Fibroblast of lung (primary cell): ENCODE data around the gene HOXC9. TPM values are rescaled to one million over a fixed set of nuclear protein-coding genes. Genes with fewer than 3 reads are reported as not detected.

ENCODE experiments used
- DNase-seq, 2 donors: peaks; one replicate each; pipeline versions ENCODE4 v3.0.0 to v3.0.0-alpha.2; 2010; ENCODE audit warnings: low read depth in 2 of 2
- H2AFZ ChIP-seq: 2 replicates; pipeline ENCODE4 v1.5.1; 2012; ENCODE audit warnings: low read length, control low read depth, inconsistent platforms
- H3K27ac ChIP-seq: 2 replicates; pipeline ENCODE4 v1.5.1; 2011; ENCODE audit warnings: low read length, control low read depth; ENCODE audit not compliant: insufficient read depth
- H3K27me3 ChIP-seq: 2 replicates; pipeline ENCODE4 v1.5.1; 2011; ENCODE audit warnings: mild to moderate bottlenecking, low read length; ENCODE audit not compliant: control insufficient read depth, insufficient read depth
- H3K36me3 ChIP-seq: 2 replicates; pipeline ENCODE4 v1.5.1; 2011; ENCODE audit warnings: low read length; ENCODE audit not compliant: control insufficient read depth, insufficient read depth
- H3K4me1 ChIP-seq: 2 replicates; pipeline ENCODE4 v1.5.1; 2011; ENCODE audit warnings: low read length; ENCODE audit not compliant: control insufficient read depth, insufficient read depth; ENCODE audit errors: extremely low read depth
- H3K4me2 ChIP-seq: 2 replicates; pipeline ENCODE4 v1.5.1; 2011; ENCODE audit warnings: low read length, control low read depth; ENCODE audit not compliant: insufficient read depth; ENCODE audit errors: extremely low read depth
- H3K4me3 ChIP-seq, 4 experiments: fragments of 200-600 bp in 1 of 4; sonication (generic) in 1 of 4; replicated peaks in 1 of 4; 2 replicates each; pipeline ENCODE4 v1.5.1; 2011 to 2016; ENCODE audit warnings: low read length in 4 of 4, low read depth in 3 of 4, mild to moderate bottlenecking in 3 of 4, control low read depth in 2 of 4, inconsistent platforms in 1 of 4, mixed read lengths in 1 of 4; ENCODE audit not compliant: insufficient read depth in 1 of 4; ENCODE audit errors: control extremely low read depth in 1 of 4
- H3K79me2 ChIP-seq: 2 replicates; pipeline ENCODE4 v1.5.1; 2012; ENCODE audit warnings: mild to moderate bottlenecking, low read length, inconsistent platforms; ENCODE audit not compliant: control insufficient read depth, insufficient read depth
- H3K9ac ChIP-seq: 2 replicates; pipeline ENCODE4 v1.5.1; 2011; ENCODE audit warnings: mild to moderate bottlenecking, low read length, control low read depth; ENCODE audit not compliant: insufficient read depth
- H3K9me3 ChIP-seq: 2 replicates; pipeline ENCODE4 v1.5.1; 2012; ENCODE audit warnings: low read depth, low read length; ENCODE audit not compliant: control insufficient read depth, insufficient read depth
- H4K20me1 ChIP-seq: 2 replicates; pipeline ENCODE4 v1.5.1; 2011; ENCODE audit warnings: low read length; ENCODE audit not compliant: control insufficient read depth, insufficient read depth; ENCODE audit errors: extremely low read depth
- EZH2 ChIP-seq: IDR thresholded peaks from 2 replicates; pipeline ENCODE4 v1.5.1; 2012; ENCODE audit warnings: low read length, control low read depth, mild to moderate bottlenecking; ENCODE audit errors: missing control alignments
- polyA plus RNA-seq, 2 donors: library from polyadenylated mRNA; depleted of rRNA in 1 of 2; stranded (reverse) in 1 of 2; unstranded in 1 of 2; fragments of >200 nt; gene quantifications; 2 replicates each; pipeline ENCODE4 v1.2.1, GENCODE V29; 2011 to 2012; ENCODE audit warnings: missing spikeins in 1 of 2
- total RNA-seq: library from RNA; depleted of rRNA; stranded (reverse); fragments of >200 nt; gene quantifications from 2 replicates; pipeline ENCODE4 v1.2.1, GENCODE V29; 2014
- TF ChIP-seq, protein P1 (sequence below), 2 donors: IDR thresholded peaks in 1 of 2; conservative IDR thresholded peaks in 1 of 2; 1 replicate in 1 of 2; 2 replicates in 1 of 2; pipeline ENCODE4 v1.5.1; 2011 to 2012; ENCODE audit warnings: low read length in 2 of 2, control low read depth in 1 of 2, inconsistent platforms in 1 of 2, low read depth in 1 of 2, mild to moderate bottlenecking in 1 of 2

HOXC9 gene
- total and polyA plus RNA-seq, 2 donors (not counting 1 experiment from before 2014, with no cell fraction given) = 0.24 TPM; not detected in 1

DNA sequence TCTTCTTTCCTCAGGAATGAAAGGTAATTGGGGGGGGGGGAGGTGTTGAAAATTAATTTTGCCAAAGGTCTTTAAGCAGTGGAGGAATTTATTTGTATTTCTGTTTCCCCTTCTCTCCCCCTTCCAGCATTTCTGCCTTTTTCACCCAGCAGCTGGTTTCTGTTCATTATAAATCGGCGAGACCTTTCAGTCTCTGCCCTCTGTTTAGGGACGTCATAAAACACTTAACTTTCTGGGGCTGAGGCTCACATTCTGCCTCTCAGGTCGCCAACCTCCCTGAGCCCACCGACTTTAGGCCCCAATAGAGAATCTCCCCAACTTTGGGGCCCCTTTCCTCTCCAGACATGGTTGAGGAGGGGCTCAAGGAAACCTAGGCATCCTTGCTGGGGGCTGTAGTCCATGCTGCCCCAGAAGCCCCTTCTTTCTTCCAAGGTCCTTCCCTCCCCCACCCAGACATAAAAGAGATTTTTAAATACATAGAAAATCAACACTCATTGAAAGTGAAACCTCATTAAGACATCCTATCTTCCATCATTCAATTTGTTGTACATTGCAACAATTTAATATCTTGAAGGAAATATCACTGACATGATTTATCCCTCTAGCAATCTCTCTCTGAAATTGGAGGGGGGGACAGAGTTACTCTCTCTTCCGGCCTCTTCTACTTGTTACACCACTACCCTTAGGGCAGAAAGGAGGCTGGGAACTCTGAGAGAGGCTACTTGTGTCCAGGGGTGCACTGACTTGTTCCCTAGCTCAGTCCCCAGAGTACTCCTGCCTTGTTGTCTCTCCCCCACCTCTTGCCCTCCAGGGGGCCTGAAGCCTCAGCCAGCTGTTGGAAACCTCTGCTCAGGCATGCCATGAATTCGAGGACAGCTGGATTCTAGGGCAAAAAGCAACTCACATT lies 25.8 kb downstream of the HOXC9 start:
- Histone ChIP-seq H3K9ac (no peak overlapping the region), H3K4me3 (no peak overlapping the region), H3K4me2 (peak overlapping the region; percentile 45), H3K27me3 (peaks cover 50% of the 10 kb centered on the region), H3K27ac (no peak overlapping the region), H3K9me3 (no peaks in the 10 kb centered on the region), H3K79me2 (no peaks in the 10 kb centered on the region), H3K36me3 (no peaks in the 10 kb centered on the region), H4K20me1 (no peaks in the 10 kb centered on the region), H2AFZ (no peak overlapping the region), H3K4me1 (no peaks in the 10 kb centered on the region)
- DNase-seq = no peak
- TF ChIP-seq EZH2 = peak; percentile 11
- TF ChIP-seq, protein P1, sequence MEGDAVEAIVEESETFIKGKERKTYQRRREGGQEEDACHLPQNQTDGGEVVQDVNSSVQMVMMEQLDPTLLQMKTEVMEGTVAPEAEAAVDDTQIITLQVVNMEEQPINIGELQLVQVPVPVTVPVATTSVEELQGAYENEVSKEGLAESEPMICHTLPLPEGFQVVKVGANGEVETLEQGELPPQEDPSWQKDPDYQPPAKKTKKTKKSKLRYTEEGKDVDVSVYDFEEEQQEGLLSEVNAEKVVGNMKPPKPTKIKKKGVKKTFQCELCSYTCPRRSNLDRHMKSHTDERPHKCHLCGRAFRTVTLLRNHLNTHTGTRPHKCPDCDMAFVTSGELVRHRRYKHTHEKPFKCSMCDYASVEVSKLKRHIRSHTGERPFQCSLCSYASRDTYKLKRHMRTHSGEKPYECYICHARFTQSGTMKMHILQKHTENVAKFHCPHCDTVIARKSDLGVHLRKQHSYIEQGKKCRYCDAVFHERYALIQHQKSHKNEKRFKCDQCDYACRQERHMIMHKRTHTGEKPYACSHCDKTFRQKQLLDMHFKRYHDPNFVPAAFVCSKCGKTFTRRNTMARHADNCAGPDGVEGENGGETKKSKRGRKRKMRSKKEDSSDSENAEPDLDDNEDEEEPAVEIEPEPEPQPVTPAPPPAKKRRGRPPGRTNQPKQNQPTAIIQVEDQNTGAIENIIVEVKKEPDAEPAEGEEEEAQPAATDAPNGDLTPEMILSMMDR (conservative IDR thresholded peaks at IDR 0.05 in 1 of 2, IDR thresholded peaks at IDR 0.05 in 1 of 2; ENCODE audit: low read depth in 1 of 2, low read length in 2 of 2) = no peak

DNA sequence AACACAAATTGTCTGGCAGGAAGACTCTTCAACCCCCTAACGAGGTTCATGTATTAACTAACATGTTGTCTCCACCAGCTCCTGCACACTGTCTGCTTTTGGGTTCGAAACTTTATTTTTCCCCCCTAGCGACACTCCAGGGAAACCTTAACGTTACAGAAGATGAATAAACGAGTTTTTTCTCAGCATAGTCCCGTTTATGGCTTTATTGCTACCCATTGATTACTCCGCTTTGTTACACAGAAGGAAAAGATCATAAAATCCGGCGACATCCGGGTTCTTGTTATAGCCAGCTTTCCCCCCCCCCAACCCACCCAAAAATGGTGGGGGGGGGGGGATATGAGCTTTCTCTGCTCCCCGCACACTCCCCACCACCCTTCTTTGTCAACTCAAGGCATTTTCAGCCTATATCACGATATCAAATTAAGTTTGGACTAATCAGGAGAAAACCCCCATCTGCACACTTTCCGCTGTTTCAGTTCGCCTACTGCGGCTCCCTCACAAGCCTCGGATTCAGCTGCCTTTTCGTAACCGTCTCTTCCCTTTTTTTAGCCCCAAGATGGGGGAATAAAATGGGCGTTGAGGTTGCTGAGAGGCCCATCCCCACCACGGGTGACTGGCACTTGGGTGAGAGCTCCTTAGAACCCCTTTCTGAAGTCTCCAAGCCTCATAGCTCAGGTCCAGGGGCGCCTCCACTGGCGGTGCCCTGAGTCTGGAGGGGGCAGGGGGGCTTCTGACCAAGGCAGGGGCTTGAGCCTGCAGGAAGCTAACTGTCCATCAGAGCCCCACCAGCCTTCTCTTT lies 26.9 kb downstream of the HOXC9 start:
- H3K36me3 ChIP-seq = no peaks in the 10 kb centered on the region
- DNase-seq = no peak
- no peaks in the 10 kb centered on the region for H3K4me1 ChIP-seq
- H3K9me3 ChIP-seq = no peaks in the 10 kb centered on the region
- H3K27ac ChIP-seq = no peak overlapping the region
- no peak overlapping the region for H3K9ac ChIP-seq
- H3K4me3 ChIP-seq = no peak overlapping the region
- TF ChIP-seq, protein P1 (conservative IDR thresholded peaks at IDR 0.05 in 1 of 2, IDR thresholded peaks at IDR 0.05 in 1 of 2; ENCODE audit: low read depth in 1 of 2, low read length in 2 of 2) = no peak
- TF ChIP-seq EZH2 = peak; percentile 9
- no peak overlapping the region for H3K4me2 ChIP-seq
- no peaks in the 10 kb centered on the region for H4K20me1 ChIP-seq
- peaks cover 57% of the 10 kb centered on the region for H3K27me3 ChIP-seq
- no peaks in the 10 kb centered on the region for H3K79me2 ChIP-seq
- no peak overlapping the region for H2AFZ ChIP-seq

DNA sequence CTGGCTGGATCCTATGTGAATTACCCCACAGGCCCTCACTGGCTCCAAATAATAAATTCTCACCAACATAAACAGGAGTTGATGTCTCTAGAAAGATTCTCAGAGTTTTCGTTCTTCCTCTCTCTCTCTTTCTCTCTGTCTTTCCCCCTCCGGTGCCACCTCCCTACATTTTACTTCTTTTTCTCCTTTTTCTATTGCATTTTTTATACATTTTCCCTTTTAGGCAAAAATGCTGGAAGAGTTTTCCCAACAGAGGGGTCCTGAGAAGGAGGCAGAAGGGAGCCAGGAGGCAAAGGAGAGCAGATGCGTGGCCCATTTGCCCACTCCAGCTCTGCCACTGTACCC lies 27.5 kb downstream of the HOXC9 start:
- no peak overlapping the region for H3K4me3 ChIP-seq
- TF ChIP-seq, protein P1 (conservative IDR thresholded peaks at IDR 0.05 in 1 of 2, IDR thresholded peaks at IDR 0.05 in 1 of 2; ENCODE audit: low read depth in 1 of 2, low read length in 2 of 2) = no peak
- no peak for TF ChIP-seq EZH2
- H3K4me2 ChIP-seq = no peak overlapping the region
- H3K9me3 ChIP-seq = no peaks in the 10 kb centered on the region
- H3K4me1 ChIP-seq = no peaks in the 10 kb centered on the region
- H3K27ac ChIP-seq = no peak overlapping the region
- no peaks in the 10 kb centered on the region for H3K79me2 ChIP-seq
- no peak for DNase-seq
- H3K27me3 ChIP-seq = peaks cover 62% of the 10 kb centered on the region
- H4K20me1 ChIP-seq = no peaks in the 10 kb centered on the region
- no peak overlapping the region for H3K9ac ChIP-seq
- no peak overlapping the region for H2AFZ ChIP-seq
- no peaks in the 10 kb centered on the region for H3K36me3 ChIP-seq
